Neural progenitor cell (in vitro differentiated cells): ENCODE data around the gene SLBP. TPM values are rescaled to one million over a fixed set of nuclear protein-coding genes. Genes with fewer than 3 reads are reported as not detected.

Experiments used
- DNase-seq: peaks from one replicate; pipeline ENCODE4 v3.0.0-alpha.2; 2016; ENCODE audit warnings: low spot score
- H2AFZ ChIP-seq: fragments of 200-600 bp; sonication (generic); replicated peaks from 2 replicates; pipeline ENCODE4 v1.6.1; 2016; ENCODE audit warnings: antibody characterized with exemption
- H3F3A ChIP-seq: fragments of 200-600 bp; sonication (generic); 2 replicates; pipeline ENCODE4 v1.6.1; 2016; ENCODE audit warnings: antibody characterized with exemption, low read depth
- H3K27ac ChIP-seq: fragments of 200-600 bp; sonication (generic); 2 replicates; pipeline ENCODE4 v1.5.1; 2016; ENCODE audit warnings: mild to moderate bottlenecking
- H3K27me3 ChIP-seq: fragments of 200-600 bp; sonication (generic); 2 replicates; pipeline ENCODE4 v1.6.1; 2016; ENCODE audit warnings: mild to moderate bottlenecking, moderate library complexity
- H3K36me3 ChIP-seq: fragments of 200-600 bp; sonication (generic); 2 replicates; pipeline ENCODE4 v1.5.1; 2016
- H3K4me1 ChIP-seq: fragments of 200-600 bp; sonication (generic); 2 replicates; pipeline ENCODE4 v1.6.1; 2016; ENCODE audit warnings: mixed run types
- H3K4me2 ChIP-seq: fragments of 200-600 bp; sonication (generic); 2 replicates; pipeline ENCODE4 v1.6.1; 2016
- H3K4me3 ChIP-seq: fragments of 200-600 bp; sonication (generic); 2 replicates; pipeline ENCODE4 v1.5.1; 2016
- H3K79me2 ChIP-seq: fragments of 200-600 bp; sonication (generic); 2 replicates; pipeline ENCODE4 v1.6.1; 2016; ENCODE audit warnings: low read depth
- H3K9ac ChIP-seq: fragments of 200-600 bp; sonication (generic); 2 replicates; pipeline ENCODE4 v1.6.1; 2016
- H3K9me3 ChIP-seq: fragments of 200-600 bp; sonication (generic); 2 replicates; pipeline ENCODE4 v1.5.1; 2016; ENCODE audit warnings: low read depth
- H4K20me1 ChIP-seq: fragments of 200-600 bp; sonication (generic); 2 replicates; pipeline ENCODE4 v1.6.1; 2016; ENCODE audit warnings: low read depth
- H3K27ac Mint-ChIP-seq: 3 replicates; pipeline ENCODE4 v1.8.0; 2021; ENCODE audit warnings: mixed read lengths
- H3K27me3 Mint-ChIP-seq: 2 replicates; pipeline ENCODE4 v1.8.0; 2022; ENCODE audit warnings: low read depth, mild to moderate bottlenecking, inconsistent platforms, moderate library complexity, mixed read lengths; ENCODE audit not compliant: insufficient read depth
- H3K36me3 Mint-ChIP-seq: 3 replicates; pipeline ENCODE4 v1.8.0; 2021; ENCODE audit warnings: mixed read lengths
- H3K4me1 Mint-ChIP-seq: 3 replicates; pipeline ENCODE4 v1.8.0; 2021; ENCODE audit warnings: mixed read lengths
- H3K4me3 Mint-ChIP-seq: 3 replicates; pipeline ENCODE4 v1.8.0; 2021; ENCODE audit warnings: mild to moderate bottlenecking, moderate library complexity, mixed read lengths
- H3K9me3 Mint-ChIP-seq: 3 replicates; pipeline ENCODE4 v1.8.0; 2020; ENCODE audit warnings: mixed read lengths
- CTCF ChIP-seq: fragments of 200-600 bp; sonication (generic); IDR thresholded peaks from 2 replicates; pipeline ENCODE4 v1.5.1; 2017; ENCODE audit warnings: antibody characterized with exemption, mild to moderate bottlenecking
- EZH2 ChIP-seq: fragments of 200-600 bp; sonication (generic); IDR thresholded peaks from 2 replicates; pipeline ENCODE4 v1.6.1; 2017; ENCODE audit warnings: antibody characterized with exemption, mild to moderate bottlenecking, moderate library complexity
- EZH2phosphoT487 ChIP-seq: fragments of 200-600 bp; sonication (generic); IDR thresholded peaks from 2 replicates; pipeline ENCODE4 v1.6.1; 2017; ENCODE audit warnings: antibody characterized with exemption
- total RNA-seq: library from RNA; depleted of rRNA; stranded (reverse); fragments of >200 nt; gene quantifications from 2 replicates; pipeline ENCODE4 v1.2.3, GENCODE V29; 2015; ENCODE audit warnings: low replicate concordance

Gene SLBP
- total RNA-seq, 1 donor from 2014 or later = 119 TPM

GRCh38 chr4:1720163-1720983 is 8.3 kb upstream of the SLBP start:
- Mint-ChIP-seq H3K4me3 (peak overlapping the region; percentile 87), H3K9me3 (no peaks in the 10 kb centered on the region), H3K27me3 (peaks cover 2% of the 10 kb centered on the region), H3K36me3 (peaks cover 14% of the 10 kb centered on the region), H3K4me1 (peaks cover 35% of the 10 kb centered on the region), H3K27ac (no peak overlapping the region)
- Histone ChIP-seq H3K27ac (no peak overlapping the region), H4K20me1 (peaks cover 54% of the 10 kb centered on the region), H3K27me3 (no peaks in the 10 kb centered on the region), H3F3A (peaks cover 45% of the 10 kb centered on the region), H3K9me3 (no peaks in the 10 kb centered on the region), H3K4me2 (peak overlapping the region; percentile 99), H3K4me3 (peak overlapping the region; percentile 95), H3K9ac (peak overlapping the region; percentile 60), H3K36me3 (no peaks in the 10 kb centered on the region), H3K79me2 (peaks cover 52% of the 10 kb centered on the region), H2AFZ (peak overlapping the region; percentile 69), H3K4me1 (peaks cover 18% of the 10 kb centered on the region)
- TF ChIP-seq CTCF (no peak), EZH2phosphoT487 (no peak), EZH2 (no peak)
- DNase-seq = peak; percentile 77

GRCh38 chr4:1718095-1718850 is 6.2 kb upstream of the SLBP start:
- H3K79me2 ChIP-seq = peaks cover 41% of the 10 kb centered on the region

More at GRCh38 chr4:1718095-1718850, 6.2 kb upstream of the SLBP start:
- no peaks in the 10 kb centered on the region for H3K9me3 Mint-ChIP-seq
- Histone ChIP-seq H3K36me3 (no peaks in the 10 kb centered on the region), H3K4me1 (peaks cover 18% of the 10 kb centered on the region), H2AFZ (no peak overlapping the region), H3K27me3 (no peaks in the 10 kb centered on the region), H3K27ac (no peak overlapping the region), H3K4me3 (no peak overlapping the region), H3F3A (peaks cover 47% of the 10 kb centered on the region), H4K20me1 (peaks cover 50% of the 10 kb centered on the region), H3K9me3 (no peaks in the 10 kb centered on the region), H3K4me2 (no peak overlapping the region), H3K9ac (no peak overlapping the region)
- H3K4me3 Mint-ChIP-seq = peak overlapping the region; percentile 87
- no peak overlapping the region for H3K27ac Mint-ChIP-seq
- H3K36me3 Mint-ChIP-seq = peaks cover 5% of the 10 kb centered on the region
- no peaks in the 10 kb centered on the region for H3K27me3 Mint-ChIP-seq
- no peak for DNase-seq
- TF ChIP-seq EZH2 (no peak), CTCF (no peak), EZH2phosphoT487 (no peak)
- H3K4me1 Mint-ChIP-seq = peaks cover 47% of the 10 kb centered on the region
